ENCODE measurements around the gene CD81. TPM values are rescaled to one million over a fixed set of nuclear protein-coding genes. Genes with fewer than 3 reads are reported as not detected.

Gene CD81
- total and polyA plus RNA-seq, 2 experiments from 2014 or later = 88.6 to 290 TPM

GRCh38 chr11:2390725-2391151 is 13.6 kb downstream of the CD81 start:
- Histone ChIP-seq H4K20me1 (replicated peaks; ENCODE audit: insufficient read depth) (peaks cover 6% of the 10 kb centered on the region), H2AFZ (no peak overlapping the region), H3K36me3 (ENCODE audit: insufficient read depth) (no peaks in the 10 kb centered on the region), H3K27me3 (ENCODE audit: insufficient read depth) (no peaks in the 10 kb centered on the region), H3K4me1 (ENCODE audit: insufficient read depth) (no peaks in the 10 kb centered on the region; the same call in 1 of the 2 replicates), H3K27ac (ENCODE audit: low read depth) (no peak overlapping the region), H3K9me2 (ENCODE audit: insufficient read depth) (no peaks in the 10 kb centered on the region), H3F3A (replicated peaks; ENCODE audit: low read depth) (no peaks in the 10 kb centered on the region), H3K79me2 (replicated peaks; ENCODE audit: insufficient read depth) (peaks cover 45% of the 10 kb centered on the region), H3K4me3 (no peak overlapping the region), H3K4me2 (no peak overlapping the region)
- Mint-ChIP-seq H3K36me3 (ENCODE audit: low read depth) (no peaks in the 10 kb centered on the region; the same call in 2 of the 3 replicates), H3K4me3 (no peak overlapping the region), H3K9me3 (no peaks in the 10 kb centered on the region), H3K27me3 (ENCODE audit: insufficient read depth, low read depth, poor library complexity) (peaks cover 7% of the 10 kb centered on the region), H3K27ac (peak overlapping the region; percentile 89; the same call in 1 of the 2 replicates), H3K4me1 (peaks cover 20% of the 10 kb centered on the region)
- no peak for TF ChIP-seq CREB1 (CRISPR knock-in tag; IDR thresholded peaks at IDR 0.05; ENCODE audit: low read depth)
- no peak for TF ChIP-seq REST (IDR thresholded peaks at IDR 0.05; ENCODE audit: unreplicated experiment)
- TF ChIP-seq POLR2AphosphoS5 (IDR thresholded peaks at IDR 0.05; ENCODE audit: low read depth) = no peak
- no peak for TF ChIP-seq ZNF331 (CRISPR knock-in tag; IDR thresholded peaks at IDR 0.05; ENCODE audit: low read depth)
- no peak for TF ChIP-seq ZNF114 (CRISPR knock-in tag; IDR thresholded peaks at IDR 0.05)
- TF ChIP-seq, protein P1, sequence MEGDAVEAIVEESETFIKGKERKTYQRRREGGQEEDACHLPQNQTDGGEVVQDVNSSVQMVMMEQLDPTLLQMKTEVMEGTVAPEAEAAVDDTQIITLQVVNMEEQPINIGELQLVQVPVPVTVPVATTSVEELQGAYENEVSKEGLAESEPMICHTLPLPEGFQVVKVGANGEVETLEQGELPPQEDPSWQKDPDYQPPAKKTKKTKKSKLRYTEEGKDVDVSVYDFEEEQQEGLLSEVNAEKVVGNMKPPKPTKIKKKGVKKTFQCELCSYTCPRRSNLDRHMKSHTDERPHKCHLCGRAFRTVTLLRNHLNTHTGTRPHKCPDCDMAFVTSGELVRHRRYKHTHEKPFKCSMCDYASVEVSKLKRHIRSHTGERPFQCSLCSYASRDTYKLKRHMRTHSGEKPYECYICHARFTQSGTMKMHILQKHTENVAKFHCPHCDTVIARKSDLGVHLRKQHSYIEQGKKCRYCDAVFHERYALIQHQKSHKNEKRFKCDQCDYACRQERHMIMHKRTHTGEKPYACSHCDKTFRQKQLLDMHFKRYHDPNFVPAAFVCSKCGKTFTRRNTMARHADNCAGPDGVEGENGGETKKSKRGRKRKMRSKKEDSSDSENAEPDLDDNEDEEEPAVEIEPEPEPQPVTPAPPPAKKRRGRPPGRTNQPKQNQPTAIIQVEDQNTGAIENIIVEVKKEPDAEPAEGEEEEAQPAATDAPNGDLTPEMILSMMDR (conservative IDR thresholded peaks at IDR 0.05; ENCODE audit: low read depth in 2 of 2) = no peak
- TF ChIP-seq JUNB (IDR thresholded peaks at IDR 0.05; ENCODE audit: unreplicated experiment) = no peak
- no peak for TF ChIP-seq ZNF462 (CRISPR knock-in tag; IDR thresholded peaks at IDR 0.05)
- TF ChIP-seq ETS1 (IDR thresholded peaks at IDR 0.05) = no peak
- TF ChIP-seq EZH2phosphoT487 (IDR thresholded peaks at IDR 0.05; ENCODE audit: unreplicated experiment) = no peak
- no peak for TF ChIP-seq STAT1 (IDR thresholded peaks at IDR 0.05; ENCODE audit: unreplicated experiment)
- TF ChIP-seq NANOG (IDR thresholded peaks at IDR 0.05; ENCODE audit: borderline replicate concordance) = no peak
- no peak for TF ChIP-seq EZH2 (IDR thresholded peaks at IDR 0.05; ENCODE audit: low read depth, unreplicated experiment)
- DNase-seq (ENCODE audit: low spot score) (no peak), ATAC-seq (peak; percentile 46)
